IPS DF 19.7 (cell line): Measurements from ENCODE around the gene CAMKK1.
"Not testable (repeated sequence)": the region's sequence is repeated elsewhere in the genome, so short reads cannot be mapped to it uniquely, and the experiment has no call there.

Source experiments
- DNase-seq: peaks from one replicate; pipeline ENCODE4 v3.0.0-alpha.2; 2013; ENCODE audit warnings: low read depth, low spot score

The CAMKK1 gene

GRCh38 chr17:3879591-3880417, 13.0 kb downstream of the CAMKK1 start:
- no peak for DNase-seq

DNA sequence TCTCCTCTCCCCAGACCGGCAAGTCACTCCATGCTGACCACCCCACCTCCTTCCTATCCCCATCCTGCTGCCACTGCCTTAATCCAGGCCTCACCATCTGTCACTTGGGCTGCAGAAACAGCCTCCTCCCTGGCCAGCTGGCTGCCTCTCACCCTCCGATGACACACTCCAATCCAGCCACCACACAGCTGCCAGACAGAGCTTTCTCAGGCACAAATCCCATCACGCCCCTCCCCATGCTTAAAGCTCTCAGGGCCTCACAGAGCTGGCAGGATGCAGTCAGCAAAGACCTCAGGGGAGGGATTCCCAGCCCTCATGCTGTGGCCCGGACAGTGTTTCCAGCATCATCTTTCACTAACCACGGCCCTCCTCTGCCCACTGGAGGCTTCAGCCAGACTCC, 13.7 kb downstream of the CAMKK1 start:
- no peak for DNase-seq

GRCh38 chr17:3877220-3877619, 15.6 kb downstream of the CAMKK1 start:
- DNase-seq = no peak

DNA sequence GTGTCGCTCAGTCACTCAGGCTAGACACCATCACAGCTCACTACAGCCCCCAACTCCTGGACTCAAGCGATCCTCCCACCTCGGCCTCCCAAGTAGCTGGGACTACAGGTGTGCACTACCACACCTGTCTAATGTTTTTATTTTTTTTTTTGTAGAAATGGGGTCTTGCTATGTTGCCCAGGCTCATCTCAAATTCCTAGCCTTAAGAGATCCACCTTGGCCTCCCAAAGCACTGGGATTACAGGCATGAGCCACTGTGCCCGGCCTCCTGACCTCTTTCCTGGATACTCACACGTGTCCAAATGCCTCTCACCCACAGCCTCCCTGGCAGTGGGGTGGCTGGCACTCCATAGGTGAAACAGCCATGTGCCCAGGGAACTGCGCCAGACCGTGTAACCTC, 17.5 kb downstream of the CAMKK1 start:
- no peak for DNase-seq

GRCh38 chr17:3873862-3874261, 19.0 kb downstream of the CAMKK1 start:
- no peak for DNase-seq

GRCh38 chr17:3870871-3871306, 22.0 kb downstream of the CAMKK1 start:
- DNase-seq = no peak

GRCh38 chr17:3867606-3868005, 25.2 kb downstream of the CAMKK1 start:
- DNase-seq = no peak

DNA sequence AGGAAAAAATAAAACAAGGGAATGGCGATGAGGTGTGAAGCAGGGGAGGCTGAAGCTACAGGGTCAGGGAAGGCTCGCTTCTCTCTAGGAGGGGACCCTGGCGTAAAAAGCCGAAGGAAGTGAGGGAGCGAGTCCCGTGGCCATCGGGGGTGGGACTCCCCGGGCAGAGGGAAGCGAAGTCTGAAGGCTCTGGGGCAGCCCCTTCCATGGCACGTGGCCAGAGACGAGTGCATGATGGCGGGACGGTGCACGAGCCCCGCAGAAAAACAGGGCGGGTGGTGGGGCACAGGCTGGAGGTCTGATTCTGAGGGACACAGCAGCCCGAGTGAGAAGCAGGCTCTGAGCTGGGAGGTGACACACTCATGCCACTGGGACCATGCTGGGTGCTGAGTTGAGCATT, 25.7 kb downstream of the CAMKK1 start:
- DNase-seq = no peak

GRCh38 chr17:3866276-3866675, 26.6 kb downstream of the CAMKK1 start:
- DNase-seq = no peak

GRCh38 chr17:3865176-3865575, 27.7 kb downstream of the CAMKK1 start:
- no peak for DNase-seq

- DNase-seq = no peak
Observed at GRCh38 chr17:3864534-3864933, 28.3 kb downstream of the CAMKK1 start.

- no peak for DNase-seq
Observed at GRCh38 chr17:3861761-3862681, 30.8 kb downstream of the CAMKK1 start.

DNA sequence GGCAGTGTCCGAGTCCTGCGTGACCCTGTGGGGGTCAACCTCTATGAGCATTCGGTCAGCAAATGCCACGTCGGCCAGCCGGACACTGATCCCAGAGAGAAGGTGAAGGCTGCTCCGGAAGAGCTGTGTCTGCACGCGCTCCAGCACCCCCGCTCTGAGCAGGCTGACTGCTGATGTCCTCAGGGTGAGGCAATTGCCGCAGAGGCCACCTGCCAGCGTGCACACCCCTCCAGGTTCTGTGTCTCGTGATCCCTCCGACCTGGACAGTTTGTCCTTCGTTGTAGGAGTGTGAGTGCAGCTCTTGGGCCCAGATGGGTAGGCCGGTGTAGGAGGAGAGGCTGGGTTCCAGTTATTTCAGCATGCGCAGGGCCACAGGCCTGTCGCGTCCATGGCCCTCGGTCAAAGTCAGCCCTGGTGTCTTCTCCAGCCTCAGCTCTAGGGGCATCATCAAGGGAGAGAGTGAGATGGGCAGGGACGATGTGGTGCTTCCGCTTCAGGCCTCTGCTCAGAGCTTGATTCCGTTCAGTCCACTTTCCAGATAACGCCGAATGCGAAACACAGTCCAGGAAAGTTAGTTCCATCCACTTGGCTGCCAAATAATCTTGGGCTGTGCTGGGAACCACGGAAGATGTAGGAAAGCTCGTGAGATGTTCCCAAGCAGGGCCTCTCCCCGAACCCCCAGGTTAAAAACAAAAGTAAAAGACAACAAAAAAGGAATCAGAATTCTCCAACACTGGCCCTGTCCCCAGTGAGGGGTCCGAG, 31.7 kb downstream of the CAMKK1 start:
- no peak for DNase-seq

DNA sequence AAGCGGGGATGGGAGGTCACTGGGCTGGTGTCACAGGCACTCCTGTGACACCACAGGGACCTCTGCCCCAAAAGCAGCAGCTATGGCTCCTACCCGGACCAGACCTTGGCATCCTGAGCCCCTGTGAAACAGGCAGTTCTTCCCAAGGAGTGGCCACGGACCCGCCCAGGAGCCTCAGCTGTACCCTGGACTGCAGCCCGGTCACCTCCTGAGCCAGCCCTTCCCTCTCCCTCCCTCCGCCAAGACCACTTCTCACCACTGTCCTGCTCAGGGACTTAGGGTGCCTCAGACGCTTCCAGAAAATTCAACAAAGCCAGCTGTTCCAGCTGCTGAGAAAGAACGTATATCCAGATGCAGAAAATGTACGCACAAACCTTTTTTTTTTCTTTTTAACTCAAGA, 32.9 kb downstream of the CAMKK1 start:
- no peak for DNase-seq

DNA sequence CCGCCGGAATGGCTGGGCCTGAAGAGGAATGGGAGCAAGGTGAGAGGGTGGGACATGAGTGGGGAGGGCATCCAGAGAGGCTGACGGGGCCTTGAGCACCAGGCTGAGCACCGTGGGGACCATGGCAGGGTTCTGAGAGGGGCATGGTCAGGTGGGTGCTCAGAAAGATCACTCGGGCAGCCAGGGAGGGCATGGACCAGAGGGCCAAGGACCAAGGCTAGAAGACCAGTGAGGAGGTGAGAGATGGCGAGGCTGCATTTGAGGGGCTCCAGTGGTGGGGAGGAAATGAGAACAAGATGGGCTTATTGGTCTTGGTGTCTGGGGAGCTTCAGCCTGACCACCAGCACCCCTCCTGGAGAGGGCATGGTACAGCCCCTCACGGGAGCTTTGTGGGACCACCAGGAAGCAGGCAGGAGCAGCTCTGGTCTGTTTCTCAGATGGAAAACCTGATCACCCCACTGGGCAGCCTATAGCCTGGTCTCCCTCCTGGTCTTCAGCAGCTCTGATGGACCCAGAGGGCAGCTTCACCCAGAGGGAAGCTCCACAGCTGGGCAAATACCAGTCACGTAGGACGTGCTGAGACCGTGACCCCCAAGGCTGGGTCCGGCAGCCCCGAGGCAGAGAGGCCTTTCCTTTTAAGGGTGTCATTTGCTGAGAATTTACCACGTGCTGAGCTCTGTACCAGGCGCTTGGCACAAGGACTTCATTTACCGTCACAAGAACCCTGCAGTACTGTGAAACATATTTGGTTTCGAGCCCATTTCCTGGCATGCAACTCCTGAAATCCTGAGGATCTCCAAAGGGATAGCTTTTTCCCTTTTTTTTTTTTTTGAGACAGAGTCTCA, 35.4 kb downstream of the CAMKK1 start:
- no peak for DNase-seq

- not testable (repeated sequence) for DNase-seq
Observed at GRCh38 chr17:3854204-3854603, 38.6 kb downstream of the CAMKK1 start.

DNA sequence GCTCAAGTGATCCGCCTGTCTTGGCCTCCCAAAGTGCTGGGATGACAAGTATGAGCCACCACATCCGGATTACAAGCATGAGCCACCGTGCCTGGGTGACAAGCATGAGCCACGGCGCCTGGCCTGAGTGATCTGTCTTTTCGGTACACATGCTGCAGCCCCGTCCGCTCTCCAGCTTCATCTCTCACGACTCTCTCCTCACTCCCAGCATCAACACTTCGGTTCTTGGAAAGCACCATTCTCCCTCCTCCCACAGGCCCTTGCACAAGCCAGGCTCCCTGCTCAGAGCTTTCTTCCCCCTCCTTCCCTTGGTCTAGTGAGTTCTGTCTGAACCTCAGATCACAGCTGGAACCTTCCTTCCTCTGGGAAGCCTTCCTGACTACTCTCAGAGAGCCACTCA, 40.3 kb downstream of the CAMKK1 start:
- no peak for DNase-seq

GRCh38 chr17:3851461-3852100, 41.3 kb downstream of the CAMKK1 start:
- no peak for DNase-seq

- no peak for DNase-seq
Observed at GRCh38 chr17:3848229-3848835, 44.5 kb downstream of the CAMKK1 start.

- DNase-seq = no peak
Observed at GRCh38 chr17:3847165-3847670, 45.6 kb downstream of the CAMKK1 start.
